Endothelial cell of umbilical vein (primary cell): Measurements from ENCODE around the gene ANKIB1. TPM values are rescaled to one million over a fixed set of nuclear protein-coding genes. Genes with fewer than 3 reads are reported as not detected.

Experiments
- BruUV-seq: library from RNA; stranded (reverse); fragments of 400-500 nt; replicated peaks from 2 replicates; lab custom pipeline; 2021; lab: Mats Ljungman, UMichigan
- CTCF ChIA-PET: fragments of 300-600, 350-600 bp; sonication (Branson Sonifier 250); formaldehyde crosslinking; loops from one replicate; lab custom pipeline; 2021; ENCODE audit warnings: antibody characterized with exemption, inconsistent platforms; lab: Charles Lee
- POLR2A ChIA-PET: fragments of 300-600, 350-600 bp; sonication (Branson Sonifier 250); formaldehyde crosslinking; loops from one replicate; lab custom pipeline; 2021; ENCODE audit warnings: antibody characterized with exemption, inconsistent platforms; lab: Charles Lee
- DNase-seq: peaks from one replicate; pipeline ENCODE4 v3.0.0-alpha.2; 2011; ENCODE audit warnings: low read depth, low spot score
- FAIRE-seq: peaks from 2 replicates; lab custom pipeline; 2011; peaks lifted over from hg19 to GRCh38; lab: Jason Lieb, UNC
- H2AFZ ChIP-seq: 2 replicates; pipeline ENCODE4 v1.6.0; 2012; ENCODE audit warnings: low read depth, low read length, control low read depth, inconsistent platforms
- H3K27ac ChIP-seq: 2 replicates; pipeline ENCODE4 v1.5.1; 2011; ENCODE audit warnings: low read depth, mild to moderate bottlenecking, control low read depth, low read length, moderate library complexity; ENCODE audit not compliant: insufficient read depth
- H3K27me3 ChIP-seq, 2 experiments: 2 replicates each; pipeline versions ENCODE4 v1.6.0 to v1.6.1; 2011; ENCODE audit warnings: low read length in 2 of 2, mixed read lengths in 1 of 2; ENCODE audit not compliant: control insufficient read depth in 2 of 2, insufficient read depth in 2 of 2
- H3K36me3 ChIP-seq, 2 experiments: 2 replicates in 1 of 2; 3 replicates in 1 of 2; pipeline ENCODE4 v1.5.1; 2011; ENCODE audit warnings: low read length in 2 of 2, mild to moderate bottlenecking in 1 of 2, moderate library complexity in 1 of 2; ENCODE audit not compliant: control insufficient read depth in 2 of 2, insufficient read depth in 2 of 2; ENCODE audit errors: extremely low read depth in 1 of 2
- H3K4me1 ChIP-seq: 3 replicates; pipeline ENCODE4 v1.5.1; 2011; ENCODE audit warnings: mild to moderate bottlenecking, low read length; ENCODE audit not compliant: control insufficient read depth, insufficient read depth; ENCODE audit errors: extremely low read depth
- H3K4me2 ChIP-seq: 2 replicates; pipeline ENCODE4 v1.6.1; 2011; ENCODE audit warnings: low read length, control low read depth, mixed read lengths; ENCODE audit not compliant: insufficient read depth
- H3K4me3 ChIP-seq, 3 experiments: fragments of 200-600 bp in 1 of 3; sonication (generic), shearing (Covaris generic) in 1 of 3; replicated peaks in 1 of 3; 2 replicates each; pipeline ENCODE4 v1.5.1; 2011 to 2016; ENCODE audit warnings: control low read depth in 3 of 3, low read length in 3 of 3, mild to moderate bottlenecking in 2 of 3, inconsistent platforms in 1 of 3, low read depth in 1 of 3, moderate library complexity in 1 of 3; ENCODE audit not compliant: insufficient read depth in 1 of 3
- H3K79me2 ChIP-seq: 2 replicates; pipeline ENCODE4 v1.6.0; 2012; ENCODE audit warnings: low read length, inconsistent platforms; ENCODE audit not compliant: control insufficient read depth, insufficient read depth
- H3K9ac ChIP-seq: replicated peaks from 2 replicates; pipeline ENCODE3; 2011; ENCODE audit warnings: low read length, control low read depth; ENCODE audit not compliant: insufficient read depth; ENCODE audit errors: extremely low read depth
- H3K9me1 ChIP-seq: replicated peaks from 3 replicates; pipeline ENCODE4 v1.6.0; 2011; ENCODE audit warnings: mild to moderate bottlenecking, low read length; ENCODE audit not compliant: control insufficient read depth, insufficient read depth; ENCODE audit errors: extremely low read depth
- H3K9me3 ChIP-seq: replicated peaks from 2 replicates; pipeline ENCODE4 v1.5.1; 2012; ENCODE audit warnings: low read length, inconsistent platforms; ENCODE audit not compliant: control insufficient read depth, insufficient read depth
- H4K20me1 ChIP-seq: replicated peaks from 2 replicates; pipeline ENCODE3; 2011; ENCODE audit warnings: mild to moderate bottlenecking, low read length; ENCODE audit not compliant: control insufficient read depth, insufficient read depth; ENCODE audit errors: extremely low read depth
- EZH2 ChIP-seq: IDR thresholded peaks from 2 replicates; pipeline ENCODE4 v1.6.1; 2012; ENCODE audit warnings: borderline replicate concordance, low read depth, mild to moderate bottlenecking, moderate library complexity, low read length, inconsistent platforms; ENCODE audit not compliant: severe bottlenecking
- FOS ChIP-seq: IDR thresholded peaks from 2 replicates; pipeline ENCODE4 v1.6.1; 2011; ENCODE audit warnings: mild to moderate bottlenecking, low read length, moderate library complexity, borderline replicate concordance; ENCODE audit not compliant: insufficient read depth
- GATA2 ChIP-seq: IDR thresholded peaks from 2 replicates; pipeline ENCODE4 v1.7.0; 2011; ENCODE audit warnings: low read depth, mild to moderate bottlenecking, moderate library complexity, mixed read lengths, low read length; ENCODE audit not compliant: insufficient read length, insufficient read depth
- MYC ChIP-seq: IDR thresholded peaks from one replicate; pipeline ENCODE4 v1.6.1; 2011; ENCODE audit warnings: mild to moderate bottlenecking, low read depth, low read length
- POLR2A ChIP-seq: IDR thresholded peaks from 2 replicates; pipeline ENCODE4 v1.6.1; 2012; ENCODE audit warnings: low read depth, mild to moderate bottlenecking, control low read depth, low read length
- POLR2AphosphoS5 ChIP-seq: IDR thresholded peaks from 2 replicates; pipeline ENCODE4 v1.6.1; 2012; ENCODE audit warnings: low read depth, mild to moderate bottlenecking, control low read depth, low read length, moderate library complexity; ENCODE audit not compliant: insufficient read depth
- dilution Hi-C: fragments of 300-500 bp; cut with MboI; formaldehyde crosslinking; loops from one replicate; pipeline ENCODE4 v1.15.0; 2019; ENCODE audit warnings: low sequenced_read_pairs; ENCODE audit not compliant: extremely low pct_ligation_motif_present
- intact Hi-C: fragments of 100-400 bp; cut with micrococcal nuclease; formaldehyde crosslinking; loops from one replicate; pipeline ENCODE4 v1.10.0; 2022
- polyA plus RNA-seq, 4 experiments: library from polyadenylated mRNA; depleted of rRNA in 3 of 4; stranded (reverse) in 3 of 4; unstranded in 1 of 4; fragments of >200 nt; gene quantifications; 2 replicates each; pipeline versions ENCODE4 v1.2.1 to v1.2.3, GENCODE V29; 2011 to 2012; ENCODE audit warnings: missing spikeins in 1 of 4
- total RNA-seq: library from RNA; stranded (reverse); gene quantifications from 2 replicates; pipeline ENCODE4 v1.2.3, GENCODE V29; 2021
- TF ChIP-seq, protein P1 (sequence below), 2 donors: IDR thresholded peaks; 1 replicate in 1 of 2; 2 replicates in 1 of 2; pipeline ENCODE4 v1.5.1; 2011; ENCODE audit warnings: low read length in 2 of 2, mild to moderate bottlenecking in 2 of 2, moderate library complexity in 2 of 2, control low read depth in 1 of 2, inconsistent platforms in 1 of 2, low read depth in 1 of 2; ENCODE audit not compliant: insufficient read depth in 1 of 2; ENCODE audit errors: extremely low read depth in 1 of 2

The ANKIB1 gene
- total and polyA plus RNA-seq, 2 donors (not counting 3 experiments of a cell fraction or from before 2014, with no cell fraction given) = 16.9 to 56.5 TPM

DNA sequence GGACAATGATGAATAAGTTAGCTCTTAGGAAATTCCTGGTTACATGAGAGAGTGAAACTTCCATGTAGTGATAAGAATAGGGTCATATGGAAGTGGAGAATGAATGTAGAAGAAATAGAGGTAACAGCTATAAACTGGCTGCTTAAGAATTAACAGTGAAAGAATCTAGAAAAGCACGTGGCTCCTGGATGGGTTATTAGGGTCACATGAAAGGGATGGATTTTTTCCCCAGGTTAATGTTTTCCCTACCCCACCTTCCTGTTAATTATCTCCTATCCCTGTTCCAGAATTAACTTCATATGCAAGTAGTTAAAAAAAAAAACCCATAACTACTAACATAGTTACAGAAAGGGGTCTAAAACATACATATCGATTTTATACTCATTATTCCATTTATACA, 58.0 kb downstream of the ANKIB1 start:
- Histone ChIP-seq H2AFZ (no peak overlapping the region), H3K27ac (no peak overlapping the region), H3K79me2 (no peaks in the 10 kb centered on the region), H3K27me3 (no peaks in the 10 kb centered on the region), H3K4me1 (no peaks in the 10 kb centered on the region), H4K20me1 (no peaks in the 10 kb centered on the region), H3K4me2 (no peak overlapping the region), H3K9me1 (no peaks in the 10 kb centered on the region), H3K9me3 (no peaks in the 10 kb centered on the region), H3K4me3 (no peak overlapping the region), H3K36me3 (no peaks in the 10 kb centered on the region), H3K9ac (no peak overlapping the region)
- no peak for TF ChIP-seq POLR2A
- TF ChIP-seq, protein P1, sequence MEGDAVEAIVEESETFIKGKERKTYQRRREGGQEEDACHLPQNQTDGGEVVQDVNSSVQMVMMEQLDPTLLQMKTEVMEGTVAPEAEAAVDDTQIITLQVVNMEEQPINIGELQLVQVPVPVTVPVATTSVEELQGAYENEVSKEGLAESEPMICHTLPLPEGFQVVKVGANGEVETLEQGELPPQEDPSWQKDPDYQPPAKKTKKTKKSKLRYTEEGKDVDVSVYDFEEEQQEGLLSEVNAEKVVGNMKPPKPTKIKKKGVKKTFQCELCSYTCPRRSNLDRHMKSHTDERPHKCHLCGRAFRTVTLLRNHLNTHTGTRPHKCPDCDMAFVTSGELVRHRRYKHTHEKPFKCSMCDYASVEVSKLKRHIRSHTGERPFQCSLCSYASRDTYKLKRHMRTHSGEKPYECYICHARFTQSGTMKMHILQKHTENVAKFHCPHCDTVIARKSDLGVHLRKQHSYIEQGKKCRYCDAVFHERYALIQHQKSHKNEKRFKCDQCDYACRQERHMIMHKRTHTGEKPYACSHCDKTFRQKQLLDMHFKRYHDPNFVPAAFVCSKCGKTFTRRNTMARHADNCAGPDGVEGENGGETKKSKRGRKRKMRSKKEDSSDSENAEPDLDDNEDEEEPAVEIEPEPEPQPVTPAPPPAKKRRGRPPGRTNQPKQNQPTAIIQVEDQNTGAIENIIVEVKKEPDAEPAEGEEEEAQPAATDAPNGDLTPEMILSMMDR (IDR thresholded peaks at IDR 0.05; ENCODE audit: extremely low read depth in 1 of 2, insufficient read depth in 1 of 2, low read depth in 1 of 2, low read length in 2 of 2) = no peak
- no peak for TF ChIP-seq GATA2
- no peak for TF ChIP-seq POLR2AphosphoS5
- TF ChIP-seq EZH2 = no peak
- TF ChIP-seq MYC = no peak
- no peak for TF ChIP-seq FOS
- CTCF ChIA-PET = interaction anchor here (0.8 kb wide), 1 partner anchor 13 kb away, joined by 3 read pairs; no protein-coding TSS in a partner anchor
- DNase-seq (no peak), FAIRE-seq (no peak)
- POLR2A ChIA-PET = no interaction called here
- dilution Hi-C loops = no loop called here
- intact Hi-C loops = no loop called here
- no TSS peak for BruUV-seq
